ENCODE results near the gene LRRC7.

DNA sequence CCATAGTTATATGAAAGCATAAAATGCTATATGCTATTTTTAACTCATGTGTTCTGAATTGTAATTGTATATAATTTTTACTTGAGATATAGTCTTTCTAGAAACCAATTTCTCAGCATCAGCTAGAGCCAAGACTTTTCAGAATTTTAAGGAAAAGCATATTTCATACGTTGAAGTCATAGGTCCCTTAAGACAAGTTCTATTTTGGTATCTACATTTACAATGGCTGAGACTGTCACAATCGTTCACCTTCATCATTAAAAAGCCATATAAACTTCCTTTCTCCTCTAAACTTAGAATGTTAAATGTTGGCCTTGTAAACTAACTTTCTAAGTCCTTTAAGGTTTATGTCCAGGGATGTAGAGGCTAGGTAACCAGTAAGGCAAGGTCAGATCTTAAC is 533.5 kb downstream of the LRRC7 start:
- TF ChIP-seq POLR2AphosphoS5 (IDR thresholded peaks at IDR 0.05; ENCODE audit: borderline replicate concordance, low read depth, low read length): no peak
- TF ChIP-seq EZH2 (IDR thresholded peaks at IDR 0.05): no peak
- TF ChIP-seq FOXP2 (optimal IDR thresholded peaks at IDR 0.05; ENCODE audit: control extremely low read depth, extremely low read length, insufficient read depth): no peak

All from SK-N-MC (cell line).